HFF-Myc (cell line): ENCODE data around the gene RIC3.

Experiments used
- DNase-seq: peaks from one replicate; pipeline ENCODE4 v3.0.0-alpha.2; 2011; ENCODE audit warnings: low read depth; ENCODE audit errors: extremely low read depth
- H3K4me3 ChIP-seq: replicated peaks from 2 replicates; pipeline ENCODE4 v1.5.1; 2011; ENCODE audit warnings: low read depth, mild to moderate bottlenecking, control low read depth, low read length
- CTCF ChIP-seq: IDR thresholded peaks from 2 replicates; pipeline ENCODE4 v1.5.1; 2012; ENCODE audit warnings: mild to moderate bottlenecking, low read depth, low read length, control low read depth; ENCODE audit errors: missing control alignments

RIC3 gene

GRCh38 chr11:8168485-8169257, at the start of gene RIC3:
Gene RIC3, minus strand, starts transcription at chr11:8169025. Its CDS starts 36 bp downstream, at chr11:8168989.
- DNase-seq, result no peak
- H3K4me3 ChIP-seq, result no peak within 1 kb of the TSS
- no peak for TF ChIP-seq CTCF

- no peak for DNase-seq
- TF ChIP-seq CTCF, result no peak
These were observed 49.6 kb upstream of the RIC3 start for GRCh38 chr11:8218409-8218808.

GRCh38 chr11:8217926-8218325, 49.1 kb upstream of the RIC3 start:
- H3K4me3 ChIP-seq, result no peak overlapping the region
- TF ChIP-seq CTCF, result no peak
- no peak for DNase-seq

More at GRCh38 chr11:8218409-8218808, 49.6 kb upstream of the RIC3 start:
- H3K4me3 ChIP-seq, result no peak overlapping the region

GRCh38 chr11:8217136-8217535, 48.3 kb upstream of the RIC3 start:
- TF ChIP-seq CTCF, result no peak
- no peak overlapping the region for H3K4me3 ChIP-seq
- no peak for DNase-seq

GRCh38 chr11:8213376-8213775, 44.6 kb upstream of the RIC3 start:
- DNase-seq, result no peak
- no peak overlapping the region for H3K4me3 ChIP-seq
- no peak for TF ChIP-seq CTCF

GRCh38 chr11:8209208-8209807, 40.5 kb upstream of the RIC3 start:
- no peak overlapping the region for H3K4me3 ChIP-seq
- TF ChIP-seq CTCF, result peak; percentile 63
- no peak for DNase-seq
